ENCODE data around the gene PLEK.
"Not testable (repeated sequence)": the region's sequence is repeated elsewhere in the genome, so short reads cannot be mapped to it uniquely, and the experiment has no call there.

The PLEK gene

GRCh38 chr2:68356599-68357239 lies 8.4 kb upstream of the PLEK start:
- DNase-seq, result no peak

- DNase-seq, result no peak
Measured at GRCh38 chr2:68357605-68358337, 7.3 kb upstream of the PLEK start.

- no peak for DNase-seq
Measured at GRCh38 chr2:68359889-68360288, 5.2 kb upstream of the PLEK start.

DNA sequence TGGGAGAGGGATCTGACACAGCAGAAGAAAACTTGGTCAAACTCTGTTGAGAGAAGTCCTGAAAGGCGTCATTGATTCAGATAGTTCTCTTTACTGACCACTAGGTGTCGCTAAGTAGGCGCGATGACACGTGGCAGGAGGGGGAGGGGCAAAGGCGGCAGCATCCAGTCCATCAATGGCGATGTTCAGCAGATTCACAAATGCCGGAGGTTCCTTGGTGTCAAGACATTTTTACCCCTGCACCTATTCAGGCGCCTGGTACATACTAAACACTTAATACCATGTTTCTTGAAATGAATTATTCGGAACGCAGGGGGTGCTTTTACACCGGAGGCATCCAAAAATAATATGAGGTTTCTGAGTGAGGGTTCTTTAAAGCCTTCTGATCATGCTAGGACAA lies 3.0 kb upstream of the PLEK start:
- DNase-seq, result peak; percentile 82

DNA sequence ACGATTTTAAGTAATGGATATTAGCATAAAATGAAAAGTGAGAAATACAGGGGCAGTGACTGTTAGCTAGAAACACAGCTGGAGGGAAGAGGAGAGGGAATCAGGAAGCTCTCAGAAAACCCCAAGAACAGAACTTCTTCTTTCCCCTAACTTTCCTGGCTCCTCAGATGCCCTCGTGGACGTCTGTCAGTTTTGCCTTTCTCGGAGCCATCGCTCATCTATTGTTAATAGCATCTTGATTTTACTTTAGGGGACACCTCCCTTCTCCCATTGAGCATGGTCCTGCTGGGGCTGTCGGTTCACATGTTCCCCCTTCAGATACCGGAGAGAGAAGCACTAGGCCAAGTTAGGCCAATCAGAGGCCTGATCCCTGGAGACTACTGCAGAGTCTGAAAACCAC lies 2.3 kb upstream of the PLEK start:
- DNase-seq, result no peak

GRCh38 chr2:68363721-68364120 lies 1.4 kb upstream of the PLEK start:
- no peak for DNase-seq

DNA sequence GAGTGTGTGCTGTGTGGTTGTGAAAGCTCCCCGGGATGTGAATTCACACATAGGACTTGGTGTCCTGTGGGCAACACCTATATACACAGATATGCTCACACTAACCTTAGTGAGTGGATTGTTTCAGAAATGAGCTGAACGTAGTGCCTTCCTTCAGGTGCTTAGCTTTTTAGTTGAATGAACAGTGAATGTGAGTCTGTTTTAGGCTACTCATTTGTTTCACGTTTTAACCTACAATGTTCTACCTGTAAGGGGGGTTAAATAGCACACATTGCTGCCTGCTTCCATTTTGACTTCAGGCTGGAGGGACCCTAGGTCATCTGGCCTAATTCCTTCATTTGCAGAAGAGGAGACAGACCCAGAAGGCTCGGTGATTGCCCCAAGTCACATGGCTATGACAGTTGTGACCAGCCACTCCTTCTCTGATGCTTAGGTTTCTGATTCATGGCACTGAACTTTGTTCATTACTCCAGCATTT lies 1.0 kb downstream of the PLEK start:
- no peak for DNase-seq

DNA sequence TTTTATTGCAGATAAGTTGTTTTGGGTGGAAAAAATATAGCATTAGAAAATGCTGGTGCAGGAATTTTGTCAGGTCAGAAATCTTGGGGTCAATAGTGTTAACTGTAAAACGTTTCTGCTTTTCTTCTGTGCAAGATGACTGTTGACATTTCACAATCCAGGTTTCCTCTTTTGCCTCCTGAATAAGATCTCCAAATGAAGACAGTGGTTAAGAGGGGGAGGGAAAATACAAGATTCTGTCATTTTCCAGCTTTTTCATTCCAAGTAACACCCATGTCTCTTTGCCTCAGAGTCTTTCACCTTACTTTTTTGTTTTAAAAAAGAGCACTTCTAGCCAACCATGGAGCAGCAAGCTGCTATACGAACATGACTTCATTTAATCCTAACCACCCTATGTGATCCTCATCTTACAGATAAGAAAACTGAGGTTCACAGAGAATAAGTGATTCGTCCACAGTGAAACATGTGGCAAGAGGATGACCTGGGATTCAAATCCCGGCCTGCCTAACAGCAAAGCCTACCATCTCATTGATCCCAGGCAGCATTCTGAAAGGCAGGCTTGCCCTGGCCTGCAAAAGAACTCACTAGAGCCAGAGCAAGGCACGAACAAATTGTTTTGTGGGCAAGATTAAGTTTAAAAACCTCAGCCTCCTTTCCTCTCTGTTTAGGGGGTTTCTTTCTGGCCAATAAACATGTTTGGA lies 3.0 kb downstream of the PLEK start:
- DNase-seq, result no peak

DNA sequence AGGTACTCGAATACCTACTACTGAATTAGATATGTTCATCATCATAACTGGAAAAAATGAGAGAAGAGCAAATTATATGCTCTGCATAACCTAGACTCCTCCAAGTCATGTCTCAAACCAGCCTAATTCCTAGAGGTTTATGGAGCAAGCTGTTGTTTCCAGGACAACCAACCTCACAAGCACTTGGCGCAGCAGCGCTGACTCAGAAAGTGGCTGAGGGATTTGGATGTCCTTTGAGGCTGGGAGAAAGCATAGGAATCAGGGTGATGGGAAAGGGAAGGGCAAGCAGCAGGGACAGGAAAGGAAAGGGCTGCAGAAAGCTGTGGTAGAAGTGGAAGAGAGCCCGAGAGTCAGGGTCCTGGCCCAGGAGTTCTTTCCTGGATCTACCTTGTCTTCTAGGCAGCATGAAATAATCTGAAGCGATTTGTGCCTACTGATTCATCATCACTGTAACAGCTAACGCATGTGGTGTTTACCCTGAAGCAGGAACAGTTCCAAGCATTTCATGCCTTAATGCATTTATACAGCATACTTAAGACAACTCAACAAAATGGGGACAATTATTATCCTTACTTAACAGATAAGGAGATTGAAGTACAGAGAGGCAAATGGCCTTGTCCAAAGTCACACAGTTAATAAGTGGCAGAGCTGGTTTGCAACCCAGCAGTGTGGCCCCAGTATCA lies 3.7 kb downstream of the PLEK start:
- DNase-seq, result no peak

GRCh38 chr2:68369337-68369734 lies 4.3 kb downstream of the PLEK start:
- DNase-seq, result no peak

DNA sequence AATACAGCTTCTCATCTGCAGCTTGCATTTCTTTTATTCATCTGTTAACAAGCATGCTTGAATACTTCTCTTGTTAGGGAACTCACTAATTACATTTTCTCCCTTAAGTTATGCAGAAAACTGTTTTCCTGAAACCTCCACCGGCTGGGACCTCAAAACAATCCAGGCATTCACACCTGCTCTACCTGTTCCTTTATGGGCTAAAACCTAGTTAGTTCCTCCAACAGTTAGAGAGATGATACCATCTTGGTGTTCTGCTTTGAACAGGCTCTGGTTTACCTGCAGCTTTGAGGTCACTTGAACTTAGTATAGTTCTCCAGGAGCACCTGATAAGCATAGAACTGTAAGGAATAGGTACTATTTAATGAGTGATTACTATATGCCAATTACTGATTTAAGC lies 6.1 kb downstream of the PLEK start:
- no peak for DNase-seq

DNA sequence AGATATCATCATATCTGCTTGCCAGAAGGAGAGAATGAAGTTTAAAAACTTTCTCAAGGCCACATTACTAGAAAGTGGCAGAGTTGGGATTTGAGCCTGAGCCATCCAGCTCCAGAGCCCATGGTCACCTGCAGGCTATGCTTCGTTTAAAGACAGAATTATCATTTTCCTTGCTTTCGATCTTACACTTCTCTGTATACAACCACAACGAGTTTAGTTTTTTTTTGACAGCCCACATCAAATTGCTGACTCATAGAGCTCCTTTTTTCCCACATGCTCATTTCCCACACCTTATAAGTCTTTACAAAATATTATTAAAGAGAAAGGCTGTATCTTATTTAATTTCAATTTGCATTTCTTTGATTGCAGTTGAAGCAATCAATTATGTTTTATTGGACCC lies 6.5 kb downstream of the PLEK start:
- no peak for DNase-seq

DNA sequence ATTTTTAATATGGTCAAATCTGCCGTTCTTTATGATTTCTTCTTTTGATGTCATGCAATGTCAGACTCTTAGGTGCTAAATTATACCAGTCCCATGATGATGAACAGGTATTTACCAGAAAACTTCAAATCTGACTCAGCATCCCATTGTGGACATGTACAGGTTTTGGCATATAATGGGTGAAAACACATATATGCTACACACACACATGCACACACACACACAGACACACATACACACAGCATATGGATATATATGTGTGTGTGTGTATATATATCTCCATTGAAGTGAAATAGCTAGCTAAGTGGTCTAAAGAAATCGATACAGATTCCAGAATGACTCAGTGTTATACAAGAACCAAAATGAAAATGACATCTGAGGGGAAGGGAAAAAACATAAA lies 7.4 kb downstream of the PLEK start:
- DNase-seq, result no peak

DNA sequence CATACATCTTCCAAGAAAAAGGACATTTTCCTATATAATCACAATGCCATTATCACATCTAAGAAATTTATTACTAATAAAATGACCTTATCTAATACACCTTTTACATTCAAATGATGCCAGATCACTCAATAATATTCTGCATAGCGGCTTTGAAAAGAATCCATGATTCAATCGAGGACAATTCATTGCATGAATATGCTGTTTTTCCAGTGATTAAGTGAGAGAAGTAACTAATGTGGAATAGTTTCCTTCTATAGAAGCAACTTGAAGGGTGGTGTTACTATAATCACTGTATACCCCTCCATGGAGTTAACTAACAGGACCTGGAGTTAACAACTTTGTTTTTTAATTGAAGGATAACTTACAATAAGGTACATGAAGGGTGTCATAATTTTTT lies 9.1 kb downstream of the PLEK start:
- DNase-seq, result no peak

GRCh38 chr2:68375582-68375981 lies 10.5 kb downstream of the PLEK start:
- no peak for DNase-seq

DNA sequence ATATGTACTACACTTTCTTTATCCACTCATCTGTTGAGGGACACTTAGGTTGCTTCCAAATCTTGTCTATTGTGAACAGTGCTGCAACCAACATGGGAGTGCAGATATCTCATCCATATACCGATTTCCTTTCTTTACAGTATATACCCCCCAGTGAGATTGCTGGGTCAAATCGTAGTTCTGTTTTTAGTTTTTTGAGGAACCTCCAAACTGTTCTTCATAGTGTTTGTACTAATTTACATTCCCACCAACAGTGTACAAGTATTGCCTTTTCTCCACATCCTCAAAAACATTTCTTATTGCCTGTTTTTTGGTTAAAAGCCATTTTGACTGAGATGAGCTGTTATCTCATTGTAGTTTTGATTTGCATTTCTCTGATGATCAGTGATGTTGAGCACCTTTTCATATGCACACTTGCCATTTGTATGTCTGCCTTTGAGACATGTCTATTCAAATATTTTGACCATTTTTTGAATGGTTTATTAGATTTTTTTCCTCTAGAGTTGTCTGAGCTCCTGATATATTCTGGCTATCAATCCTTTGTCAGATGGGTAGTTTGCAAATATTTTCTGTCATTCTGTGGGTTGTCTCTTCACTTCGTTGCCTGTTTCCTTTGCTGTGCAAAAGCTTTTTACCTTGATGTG lies 12.2 kb downstream of the PLEK start:
- no peak for DNase-seq

GRCh38 chr2:68378779-68379178 lies 13.7 kb downstream of the PLEK start:
- DNase-seq, result not testable (repeated sequence)

DNA sequence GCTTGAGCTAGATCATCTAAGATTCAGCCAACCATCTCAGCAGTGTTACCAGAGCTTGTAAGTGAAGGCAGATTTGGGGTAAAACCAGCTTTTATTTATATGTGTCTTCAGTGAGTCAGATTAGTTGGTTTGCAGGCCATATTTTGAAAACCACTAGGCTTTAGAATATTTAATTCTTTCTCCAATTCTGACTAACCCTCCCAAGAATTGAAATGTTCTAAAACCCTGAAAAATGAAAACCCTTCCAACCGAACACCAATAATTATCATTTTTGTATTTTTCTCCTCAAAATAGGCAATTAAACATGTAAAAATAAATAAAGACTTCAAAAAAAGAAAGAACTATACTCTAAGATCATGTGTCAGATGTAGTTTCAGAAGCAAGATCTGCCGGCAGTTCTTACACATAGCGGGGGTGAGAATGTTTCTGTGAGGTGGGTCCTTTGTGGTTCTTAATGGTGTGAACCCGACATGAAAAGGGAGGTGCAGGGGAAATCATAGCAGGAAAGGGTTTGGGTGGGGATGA lies 14.2 kb downstream of the PLEK start:
- no peak for DNase-seq

- no peak for DNase-seq
Measured at GRCh38 chr2:68383778-68384177, 18.7 kb downstream of the PLEK start.

DNA sequence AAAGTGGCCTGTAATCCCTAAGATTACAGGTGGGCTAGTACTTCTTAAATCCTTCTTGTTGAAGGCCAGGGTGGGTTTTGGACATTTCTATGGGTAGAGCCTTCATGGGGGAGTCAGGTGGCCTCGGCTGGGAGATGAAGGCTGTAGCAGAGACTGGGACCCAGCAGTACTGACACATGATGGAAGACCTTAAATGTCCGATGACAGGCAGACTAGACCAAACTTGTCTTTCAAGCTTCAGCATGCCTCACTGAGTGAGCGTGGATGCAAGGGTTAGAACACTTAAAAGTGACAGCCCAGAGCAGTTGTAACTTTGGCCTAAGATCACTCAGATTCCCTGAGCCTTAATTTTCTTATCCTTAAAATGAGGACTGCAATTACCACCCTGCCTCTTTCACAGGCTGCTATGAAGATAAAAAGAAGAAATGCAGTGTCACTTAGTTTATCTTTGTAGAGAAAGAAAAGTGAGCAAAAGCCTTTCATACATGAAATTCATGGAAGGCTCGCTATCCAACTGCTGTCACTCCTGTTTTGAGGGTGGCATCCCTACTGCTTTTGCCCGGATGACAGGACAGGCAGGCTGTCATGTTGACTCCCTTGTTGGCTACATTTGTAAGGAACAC lies 19.5 kb downstream of the PLEK start:
- no peak for DNase-seq

- no peak for DNase-seq
Measured at GRCh38 chr2:68385220-68385906, 20.3 kb downstream of the PLEK start.

DNA sequence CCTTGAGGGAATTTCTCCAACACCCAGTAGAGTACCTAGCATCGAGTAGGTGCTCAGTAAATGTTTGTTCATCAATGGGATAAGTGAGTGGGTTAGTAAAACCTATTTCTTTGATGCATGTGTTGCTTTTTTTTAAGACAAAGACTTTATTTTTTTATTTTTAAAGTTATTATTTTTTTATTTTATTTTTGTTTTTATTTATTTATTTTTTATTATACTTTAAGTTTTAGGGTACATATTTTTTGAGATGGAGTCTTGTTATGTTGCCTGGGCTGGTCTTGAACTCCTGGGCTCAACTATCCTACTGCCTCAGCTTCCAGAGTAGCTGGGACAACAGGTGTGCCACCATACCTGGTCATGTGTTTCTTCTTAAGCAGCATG lies 20.8 kb downstream of the PLEK start:
- no peak for DNase-seq
